ENCODE measurements around the gene ATN1. TPM values are rescaled to one million over a fixed set of nuclear protein-coding genes. Genes with fewer than 3 reads are reported as not detected.

Gene ATN1
- polyA plus RNA-seq, 3 donors = 0.40 to 10.6 TPM; not detected in 1

GRCh38 chr12:6934110-6934509 is 6.4 kb downstream of the ATN1 start:
- Mint-ChIP-seq H3K27ac (peak overlapping the region in 1 of 7 donors; percentile 30), H3K9me3 (no peaks in the 10 kb centered on the region), H3K36me3 (peaks cover 13 to 22% of the 10 kb centered on the region in 2 donors), H3K27me3 (ENCODE audit: low read depth in 3 of 3) (peaks cover 3 to 18% (median 16%) of the 10 kb centered on the region in 3 donors), H3K4me1 (peaks cover 44% of the 10 kb centered on the region), H3K4me3 (no peak overlapping the region)
- Histone ChIP-seq H3K79me2 (ENCODE audit: insufficient read depth, low read length) (peaks cover 23% of the 10 kb centered on the region), H4K20me1 (ENCODE audit: insufficient read depth, low read length) (no peaks in the 10 kb centered on the region), H2AFZ (ENCODE audit: insufficient read depth, low read depth, low read length, poor library complexity, severe bottlenecking) (no peak overlapping the region), H3K9me3 (replicated peaks in 1 of 2; ENCODE audit: control insufficient read depth in 1 of 2, insufficient read depth in 1 of 2, low read length in 2 of 2) (no peaks in the 10 kb centered on the region), H3K36me3 (replicated peaks in 1 of 2; ENCODE audit: control insufficient read depth in 1 of 2, insufficient read depth in 2 of 2, low read length in 2 of 2) (no peaks in the 10 kb centered on the region), H3K9ac (ENCODE audit: insufficient read depth, low read length, poor library complexity, severe bottlenecking) (no peak overlapping the region), H3K27ac (ENCODE audit: low read depth in 1 of 2, low read length in 2 of 2) (no peak overlapping the region), H3K27me3 (ENCODE audit: control insufficient read depth in 2 of 2, insufficient read depth in 2 of 2, low read length in 2 of 2) (peaks cover 0 to 7% of the 10 kb centered on the region in 2 donors), H3K4me2 (replicated peaks; ENCODE audit: extremely low read depth, low read length, poor library complexity, severe bottlenecking) (no peak overlapping the region), H3K4me1 (ENCODE audit: control insufficient read depth in 1 of 2, insufficient read depth in 2 of 2, low read length in 2 of 2) (peaks cover 45 to 50% of the 10 kb centered on the region in 2 donors), H3K4me3 (replicated peaks in 1 of 3; ENCODE audit: low read depth in 2 of 3, low read length in 3 of 3) (no peak overlapping the region)
- no peak for DNase-seq
- 89% methylated on average over 4 of the region's 8 CpGs for WGBS (ENCODE audit: insufficient coverage)
- intact Hi-C loops (cut with micrococcal nuclease) = no loop called here
- no peak for TF ChIP-seq CTCF (IDR thresholded peaks at IDR 0.05)

GRCh38 chr12:6935371-6936193 is 7.8 kb downstream of the ATN1 start:
- Mint-ChIP-seq H3K27me3 (ENCODE audit: low read depth in 3 of 3) (peaks cover 0 to 7% (median 3%) of the 10 kb centered on the region in 3 donors), H3K9me3 (no peaks in the 10 kb centered on the region), H3K36me3 (peaks cover 12 to 22% of the 10 kb centered on the region in 2 donors), H3K4me3 (peak overlapping the region in 1 of 2 donors; percentile 56), H3K27ac (peak overlapping the region; percentile 16 to 74 (median 69)), H3K4me1 (peaks cover 35% of the 10 kb centered on the region)
- Histone ChIP-seq H2AFZ (ENCODE audit: insufficient read depth, low read depth, low read length, poor library complexity, severe bottlenecking) (no peak overlapping the region), H3K27me3 (ENCODE audit: control insufficient read depth in 2 of 2, insufficient read depth in 2 of 2, low read length in 2 of 2) (no peaks in the 10 kb centered on the region), H3K79me2 (ENCODE audit: insufficient read depth, low read length) (peaks cover 14% of the 10 kb centered on the region), H3K9ac (ENCODE audit: insufficient read depth, low read length, poor library complexity, severe bottlenecking) (no peak overlapping the region), H3K4me3 (replicated peaks in 1 of 3; ENCODE audit: low read depth in 2 of 3, low read length in 3 of 3) (no peak overlapping the region), H3K4me2 (replicated peaks; ENCODE audit: extremely low read depth, low read length, poor library complexity, severe bottlenecking) (peak overlapping the region; percentile 3), H4K20me1 (ENCODE audit: insufficient read depth, low read length) (no peaks in the 10 kb centered on the region), H3K9me3 (replicated peaks in 1 of 2; ENCODE audit: control insufficient read depth in 1 of 2, insufficient read depth in 1 of 2, low read length in 2 of 2) (no peaks in the 10 kb centered on the region), H3K4me1 (ENCODE audit: control insufficient read depth in 1 of 2, insufficient read depth in 2 of 2, low read length in 2 of 2) (peaks cover 38 to 40% of the 10 kb centered on the region in 2 donors), H3K36me3 (replicated peaks in 1 of 2; ENCODE audit: control insufficient read depth in 1 of 2, insufficient read depth in 2 of 2, low read length in 2 of 2) (no peaks in the 10 kb centered on the region), H3K27ac (ENCODE audit: low read depth in 1 of 2, low read length in 2 of 2) (peak overlapping the region; percentile 8 to 49)
- intact Hi-C loops (cut with micrococcal nuclease) = loop anchor here in 1 of 2 donors (5.0 kb wide), 1 partner anchor 37 kb away; the partner anchor contains the start of genes EMG1 and PHB2
- no peak for TF ChIP-seq CTCF (IDR thresholded peaks at IDR 0.05)
- DNase-seq = peak in 1 of 3 donors; percentile 54
- WGBS (ENCODE audit: insufficient coverage) = 58% methylated on average over 5 of the region's 14 CpGs
